ENCODE data around the gene ZDHHC9. TPM values are rescaled to one million over a fixed set of nuclear protein-coding genes. Genes with fewer than 3 reads are reported as not detected.
A peak's percentile ranks its signal among the peaks of the same experiment; 100 is the strongest.

The ZDHHC9 gene
- total RNA-seq, 4 donors from 2014 or later = 32.5 to 60.1 (median 41.6) TPM

DNA sequence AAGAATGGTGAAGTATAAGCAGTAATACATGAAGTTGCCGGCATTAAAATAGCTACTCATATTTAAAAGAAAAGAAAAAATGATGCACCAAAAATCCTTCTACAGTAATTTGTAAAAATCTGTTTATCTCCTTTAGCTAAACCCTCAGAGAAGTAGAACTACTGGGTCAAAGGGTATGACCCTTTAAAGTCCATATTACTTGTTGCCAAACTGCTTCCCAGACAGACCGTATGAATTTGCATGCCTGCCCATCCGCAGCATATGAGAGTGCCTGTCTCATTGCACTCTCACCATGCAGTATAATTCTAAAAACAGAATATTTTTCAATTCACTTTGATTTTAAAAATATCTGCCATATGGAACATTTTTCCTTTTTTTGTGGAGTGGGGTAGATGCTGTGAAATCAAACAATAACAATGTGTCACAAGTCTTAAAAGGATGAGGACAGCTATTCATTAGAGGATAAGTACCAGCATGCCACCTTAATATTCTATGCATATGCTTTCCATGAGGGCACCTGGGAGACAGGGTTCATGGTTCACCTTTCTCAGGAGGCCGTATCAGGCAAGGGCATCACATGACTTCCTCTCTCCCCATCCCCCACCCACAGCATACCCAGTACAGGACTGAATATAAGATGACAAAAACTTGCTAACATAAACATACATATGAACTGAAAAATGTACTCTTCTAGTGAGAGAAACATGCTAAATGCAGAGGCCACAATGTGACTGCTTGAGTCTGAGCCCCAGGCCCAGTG is 17.8 kb downstream of the ZDHHC9 start:
- no peak for DNase-seq (ENCODE audit: low spot score in 2 of 2)
- Histone ChIP-seq H3K36me3 (peaks cover 5% of the 10 kb centered on the region), H3K4me1 (no peaks in the 10 kb centered on the region), H3K27me3 (no peaks in the 10 kb centered on the region), H3K27ac (no peak overlapping the region), H3K4me3 (no peak overlapping the region), H3K9me3 (no peaks in the 10 kb centered on the region)
- TF ChIP-seq EP300 (IDR thresholded peaks at IDR 0.05) (no peak), POLR2A (IDR thresholded peaks at IDR 0.05) (no peak), POLR2AphosphoS5 (IDR thresholded peaks at IDR 0.05) (no peak)
- TF ChIP-seq, protein P1, sequence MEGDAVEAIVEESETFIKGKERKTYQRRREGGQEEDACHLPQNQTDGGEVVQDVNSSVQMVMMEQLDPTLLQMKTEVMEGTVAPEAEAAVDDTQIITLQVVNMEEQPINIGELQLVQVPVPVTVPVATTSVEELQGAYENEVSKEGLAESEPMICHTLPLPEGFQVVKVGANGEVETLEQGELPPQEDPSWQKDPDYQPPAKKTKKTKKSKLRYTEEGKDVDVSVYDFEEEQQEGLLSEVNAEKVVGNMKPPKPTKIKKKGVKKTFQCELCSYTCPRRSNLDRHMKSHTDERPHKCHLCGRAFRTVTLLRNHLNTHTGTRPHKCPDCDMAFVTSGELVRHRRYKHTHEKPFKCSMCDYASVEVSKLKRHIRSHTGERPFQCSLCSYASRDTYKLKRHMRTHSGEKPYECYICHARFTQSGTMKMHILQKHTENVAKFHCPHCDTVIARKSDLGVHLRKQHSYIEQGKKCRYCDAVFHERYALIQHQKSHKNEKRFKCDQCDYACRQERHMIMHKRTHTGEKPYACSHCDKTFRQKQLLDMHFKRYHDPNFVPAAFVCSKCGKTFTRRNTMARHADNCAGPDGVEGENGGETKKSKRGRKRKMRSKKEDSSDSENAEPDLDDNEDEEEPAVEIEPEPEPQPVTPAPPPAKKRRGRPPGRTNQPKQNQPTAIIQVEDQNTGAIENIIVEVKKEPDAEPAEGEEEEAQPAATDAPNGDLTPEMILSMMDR (IDR thresholded peaks at IDR 0.05) = no peak
- 65% methylated on average over 4 of the region's 4 CpGs for WGBS

DNA sequence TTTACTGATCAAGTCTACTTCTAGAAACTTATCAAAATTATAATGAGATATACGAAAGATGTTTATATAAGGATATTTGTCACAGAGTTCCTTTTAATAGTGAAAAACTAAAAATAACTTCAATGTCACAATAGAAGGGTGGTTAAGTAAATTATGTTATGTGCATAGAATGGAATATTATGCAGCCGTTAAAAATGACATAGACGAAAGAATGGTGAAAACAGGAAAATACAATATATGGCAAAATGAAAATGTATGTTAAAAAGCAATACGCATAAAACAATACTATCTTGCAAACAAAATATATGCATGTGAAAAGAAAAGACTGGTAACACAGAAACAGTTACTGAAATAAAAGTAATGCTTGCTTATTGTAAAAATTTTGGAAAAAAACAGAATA is 19.1 kb downstream of the ZDHHC9 start:
- Histone ChIP-seq H3K4me1 (no peaks in the 10 kb centered on the region), H3K9me3 (no peaks in the 10 kb centered on the region), H3K27ac (no peak overlapping the region), H3K4me3 (no peak overlapping the region), H3K36me3 (peaks cover 5% of the 10 kb centered on the region), H3K27me3 (no peaks in the 10 kb centered on the region)
- no peak for DNase-seq (ENCODE audit: low spot score in 2 of 2)
- TF ChIP-seq EP300 (IDR thresholded peaks at IDR 0.05) (no peak), POLR2AphosphoS5 (IDR thresholded peaks at IDR 0.05) (no peak), POLR2A (IDR thresholded peaks at IDR 0.05) (no peak)
- TF ChIP-seq, protein P1 (IDR thresholded peaks at IDR 0.05) = no peak
- WGBS = 96% methylated on average over 4 of the region's 4 CpGs

DNA sequence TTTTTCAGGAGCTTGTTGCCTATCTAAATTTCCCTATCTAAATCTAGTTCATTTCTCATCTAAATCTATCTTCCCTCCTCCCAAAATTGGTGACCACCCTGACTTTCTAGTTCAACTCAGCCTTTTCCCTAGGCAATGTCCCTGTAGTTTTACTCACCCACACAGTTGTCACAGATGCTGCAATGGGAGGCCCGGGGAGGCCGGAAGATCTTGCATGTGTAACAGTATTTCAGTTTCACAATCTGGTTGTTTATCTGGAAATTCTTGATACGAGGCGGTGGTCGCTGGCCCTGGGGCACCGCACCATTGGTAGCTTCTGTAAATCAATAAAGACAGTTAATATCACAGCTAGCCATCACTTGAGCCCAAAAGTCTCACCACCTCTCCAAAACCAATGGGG is 20.2 kb downstream of the ZDHHC9 start:
- no peaks in the 10 kb centered on the region for H3K9me3 ChIP-seq
- DNase-seq (ENCODE audit: low spot score in 2 of 2) = no peak
- WGBS = 75% methylated on average over 6 of the region's 6 CpGs
- no peak overlapping the region for H3K4me3 ChIP-seq
- no peaks in the 10 kb centered on the region for H3K27me3 ChIP-seq
- TF ChIP-seq POLR2A (IDR thresholded peaks at IDR 0.05) (no peak), EP300 (IDR thresholded peaks at IDR 0.05) (no peak), POLR2AphosphoS5 (IDR thresholded peaks at IDR 0.05) (no peak)
- TF ChIP-seq, protein P1 (IDR thresholded peaks at IDR 0.05) = no peak
- H3K36me3 ChIP-seq = peaks cover 5% of the 10 kb centered on the region
- H3K4me1 ChIP-seq = no peaks in the 10 kb centered on the region
- no peak overlapping the region for H3K27ac ChIP-seq

DNA sequence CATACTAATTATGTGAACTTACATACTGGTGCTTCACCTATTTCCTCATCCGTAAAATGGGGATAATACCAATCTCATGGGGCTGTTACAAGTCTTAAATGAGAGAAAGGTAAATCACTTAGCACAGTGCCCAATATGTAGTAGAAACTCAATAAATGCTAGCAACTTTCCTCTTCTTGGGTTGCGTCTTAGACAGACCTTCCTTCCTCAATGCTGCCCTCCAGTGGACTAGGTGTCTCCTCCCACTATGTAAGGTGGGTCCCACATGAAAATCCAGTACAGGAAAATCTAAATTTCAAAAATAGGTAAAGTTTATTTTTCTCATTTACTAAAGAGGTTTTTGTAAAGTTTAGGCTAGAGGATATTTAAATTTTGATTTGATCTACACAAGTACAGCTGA is 20.6 kb downstream of the ZDHHC9 start:
- Histone ChIP-seq H3K36me3 (peaks cover 5% of the 10 kb centered on the region), H3K27me3 (no peaks in the 10 kb centered on the region), H3K4me1 (no peaks in the 10 kb centered on the region), H3K27ac (no peak overlapping the region), H3K9me3 (no peaks in the 10 kb centered on the region), H3K4me3 (no peak overlapping the region)
- no peak for DNase-seq (ENCODE audit: low spot score in 2 of 2)
- no peak for TF ChIP-seq POLR2AphosphoS5 (IDR thresholded peaks at IDR 0.05)
- TF ChIP-seq EP300 (IDR thresholded peaks at IDR 0.05) = no peak
- no peak for TF ChIP-seq POLR2A (IDR thresholded peaks at IDR 0.05)
- TF ChIP-seq, protein P1 (IDR thresholded peaks at IDR 0.05) = peak in 1 of 2 donors; percentile 32
- WGBS = 52% methylated on average over 2 of the region's 2 CpGs

DNA sequence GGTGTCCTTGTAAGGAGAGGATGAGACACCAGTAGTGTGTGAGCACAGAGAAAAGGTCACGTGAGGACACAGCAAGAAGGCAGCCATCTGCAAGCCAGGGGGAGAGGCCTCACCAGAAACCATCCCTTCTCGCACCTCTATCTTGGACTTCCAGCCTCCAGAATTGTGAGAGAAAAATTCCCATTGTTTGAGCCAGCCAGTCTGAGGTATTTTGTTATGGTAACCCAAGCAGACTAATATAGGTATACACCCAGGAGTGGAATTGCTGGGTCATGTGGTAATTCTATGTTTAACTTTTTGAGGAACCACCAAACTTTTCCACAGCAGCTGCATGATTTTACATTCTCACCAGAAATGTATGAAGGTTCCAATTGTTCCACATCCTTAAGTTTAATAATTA is 25.6 kb downstream of the ZDHHC9 start:
- Histone ChIP-seq H3K9me3 (no peaks in the 10 kb centered on the region), H3K4me1 (no peaks in the 10 kb centered on the region), H3K4me3 (no peak overlapping the region), H3K27ac (no peak overlapping the region), H3K36me3 (no peaks in the 10 kb centered on the region), H3K27me3 (no peaks in the 10 kb centered on the region)
- TF ChIP-seq EP300 (IDR thresholded peaks at IDR 0.05) (no peak), POLR2A (IDR thresholded peaks at IDR 0.05) (no peak), POLR2AphosphoS5 (IDR thresholded peaks at IDR 0.05) (no peak)
- TF ChIP-seq, protein P1 (IDR thresholded peaks at IDR 0.05) = no peak
- 90% methylated on average over 2 of the region's 2 CpGs for WGBS
- no peak for DNase-seq (ENCODE audit: low spot score in 2 of 2)
